Hematopoietic multipotent progenitor cell treated with erythropoietin and hydrocortisone succinate and interleukin-3 and kit ligand, for 17 days (in vitro differentiated cells): ENCODE data around the gene ADAMTS13.

ENCODE experiments used
- DNase-seq: peaks from one replicate; pipeline ENCODE4 v3.0.0-alpha.2; 2015; ENCODE audit warnings: low spot score

The ADAMTS13 gene

DNA sequence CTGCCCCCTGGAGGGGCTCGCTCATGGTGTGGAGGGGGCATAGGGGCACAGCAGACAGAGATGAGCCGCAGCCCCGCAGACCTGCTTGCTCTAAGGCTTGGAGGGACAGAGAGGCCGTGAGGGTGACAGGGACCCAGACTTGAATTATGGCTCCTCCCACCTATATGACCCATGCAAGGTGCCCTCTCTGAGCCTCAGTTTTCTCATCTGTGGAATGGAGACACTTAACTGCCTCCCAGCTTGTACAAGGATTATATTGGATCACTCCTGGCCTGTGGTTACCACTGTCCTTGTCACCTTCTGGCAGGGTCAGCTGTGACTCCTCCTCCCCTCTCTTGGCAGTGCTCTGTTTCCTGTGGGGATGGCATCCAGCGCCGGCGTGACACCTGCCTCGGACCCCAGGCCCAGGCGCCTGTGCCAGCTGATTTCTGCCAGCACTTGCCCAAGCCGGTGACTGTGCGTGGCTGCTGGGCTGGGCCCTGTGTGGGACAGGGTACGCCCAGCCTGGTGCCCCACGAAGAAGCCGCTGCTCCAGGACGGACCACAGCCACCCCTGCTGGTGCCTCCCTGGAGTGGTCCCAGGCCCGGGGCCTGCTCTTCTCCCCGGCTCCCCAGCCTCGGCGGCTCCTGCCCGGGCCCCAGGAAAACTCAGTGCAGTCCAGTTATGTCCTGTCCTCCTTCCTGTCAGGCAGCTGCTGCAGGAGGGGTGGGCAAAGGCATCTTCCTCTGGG is 32.9 kb downstream of the ADAMTS13 start:
- DNase-seq: no peak

- no peak for DNase-seq
These were observed 33.8 kb downstream of the ADAMTS13 start for GRCh38 chr9:133455936-133456335.

- no peak for DNase-seq
These were observed 34.2 kb downstream of the ADAMTS13 start for GRCh38 chr9:133456409-133456808.

GRCh38 chr9:133457233-133457632 is 35.1 kb downstream of the ADAMTS13 start:
- no peak for DNase-seq

- no peak for DNase-seq
These were observed 35.6 kb downstream of the ADAMTS13 start for GRCh38 chr9:133457748-133458147.

DNA sequence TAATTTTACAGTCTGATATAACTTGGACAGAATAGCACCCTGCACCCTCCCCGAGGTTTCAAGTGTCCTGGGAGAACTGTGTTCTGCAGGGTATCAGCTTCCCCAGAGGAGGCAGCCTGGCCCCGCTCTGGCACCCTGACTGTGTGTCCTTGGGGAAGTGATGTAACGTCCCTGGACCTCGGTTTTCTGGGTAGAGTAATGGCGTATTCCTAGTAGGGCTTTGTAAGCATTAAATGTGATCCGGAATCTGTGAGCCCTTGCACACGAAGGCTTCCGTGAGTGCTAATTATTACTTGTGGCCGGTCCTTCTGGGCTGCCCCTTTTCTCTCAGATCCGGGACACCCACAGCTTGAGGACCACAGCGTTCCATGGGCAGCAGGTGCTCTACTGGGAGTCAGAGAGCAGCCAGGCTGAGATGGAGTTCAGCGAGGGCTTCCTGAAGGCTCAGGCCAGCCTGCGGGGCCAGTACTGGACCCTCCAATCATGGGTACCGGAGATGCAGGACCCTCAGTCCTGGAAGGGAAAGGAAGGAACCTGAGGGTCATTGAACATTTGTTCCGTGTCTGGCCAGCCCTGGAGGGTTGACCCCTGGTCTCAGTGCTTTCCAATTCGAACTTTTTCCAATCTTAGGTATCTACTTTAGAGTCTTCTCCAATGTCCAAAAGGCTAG is 36.6 kb downstream of the ADAMTS13 start:
- no peak for DNase-seq

- DNase-seq: peak; percentile 86
These were observed 37.6 kb downstream of the ADAMTS13 start, which contains the start of gene CACFD1 for GRCh38 chr9:133459476-133460404. Gene CACFD1 (plus strand): TSS chr9:133459978. CDS start chr9:133460067, 89 bp downstream.

DNA sequence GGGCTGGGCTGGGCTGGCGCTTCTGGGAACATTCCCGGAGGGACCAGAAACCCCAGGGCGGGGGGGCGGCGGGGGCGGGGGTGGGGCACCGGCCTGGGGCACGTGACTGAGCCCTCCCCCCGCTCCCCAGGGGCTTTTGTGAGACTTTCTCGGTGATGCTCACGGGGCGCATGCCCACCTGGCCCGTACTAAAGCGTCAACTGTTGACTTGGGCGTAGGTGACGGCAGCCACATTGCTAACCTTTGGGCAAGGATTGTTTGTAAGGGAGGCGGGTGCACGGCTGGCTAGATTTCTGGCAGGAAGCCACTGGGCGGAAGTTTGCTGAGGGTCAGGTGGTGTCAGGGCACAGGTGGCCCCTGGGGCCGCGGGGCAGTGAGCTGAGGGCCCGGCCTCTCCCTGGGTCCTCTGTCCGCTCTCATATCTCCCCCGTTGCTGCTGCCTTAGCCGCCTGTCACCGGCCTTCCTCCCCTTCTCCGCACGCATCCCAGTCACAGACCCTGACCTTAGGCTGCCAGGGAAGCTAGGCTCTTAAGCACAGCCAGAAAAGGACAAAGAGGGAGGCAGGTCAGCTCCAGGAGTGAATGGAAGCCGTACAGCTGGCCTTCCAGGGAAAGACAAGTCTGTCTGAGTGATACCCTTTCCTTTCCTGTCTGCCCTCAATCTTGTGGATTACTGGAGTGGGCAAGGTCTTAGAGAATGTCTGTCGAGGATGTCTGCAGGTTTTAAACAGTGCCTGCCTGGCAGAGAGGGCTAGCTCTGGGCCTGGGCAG is 38.4 kb downstream of the ADAMTS13 start:
- DNase-seq: no peak

- no peak for DNase-seq
These were observed 39.8 kb downstream of the ADAMTS13 start for GRCh38 chr9:133461975-133462374.

DNA sequence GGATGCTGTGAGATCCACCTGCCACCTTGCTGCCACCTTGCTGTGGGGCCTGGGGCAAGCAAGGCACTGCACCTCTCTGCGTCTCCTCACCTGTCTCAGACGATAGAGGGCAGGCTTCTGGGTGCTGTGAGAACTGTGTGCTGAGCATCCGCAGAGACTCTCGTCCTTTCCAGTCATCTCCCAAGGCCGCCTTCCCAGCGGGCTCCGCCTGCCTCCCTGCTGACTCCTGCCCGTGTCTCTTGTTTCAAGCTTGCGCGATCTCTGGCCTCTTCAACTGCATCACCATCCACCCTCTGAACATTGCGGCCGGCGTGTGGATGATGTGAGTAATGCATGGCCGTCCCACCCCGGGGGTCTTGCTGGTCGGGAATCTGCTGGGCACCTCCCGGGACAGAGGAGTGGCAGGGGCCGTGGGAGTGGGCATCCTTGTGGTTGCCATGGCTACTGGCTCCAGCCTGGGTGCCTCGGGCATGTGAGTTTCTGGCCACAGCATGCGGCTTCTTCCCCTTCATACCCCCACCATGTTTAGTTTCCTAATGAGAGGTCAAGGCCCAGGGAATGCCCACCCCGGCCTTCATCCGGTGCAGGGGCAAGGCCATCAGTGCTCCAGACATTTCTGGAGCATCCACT is 41.2 kb downstream of the ADAMTS13 start:
- DNase-seq: no peak

- no peak for DNase-seq
These were observed 41.9 kb downstream of the ADAMTS13 start for GRCh38 chr9:133463864-133464615.

- no peak for DNase-seq
These were observed 42.5 kb downstream of the ADAMTS13 start for GRCh38 chr9:133464638-133465037.

GRCh38 chr9:133465984-133466383 is 43.8 kb downstream of the ADAMTS13 start:
- DNase-seq: no peak

- DNase-seq: no peak
These were observed 44.9 kb downstream of the ADAMTS13 start for GRCh38 chr9:133467101-133467500.

DNA sequence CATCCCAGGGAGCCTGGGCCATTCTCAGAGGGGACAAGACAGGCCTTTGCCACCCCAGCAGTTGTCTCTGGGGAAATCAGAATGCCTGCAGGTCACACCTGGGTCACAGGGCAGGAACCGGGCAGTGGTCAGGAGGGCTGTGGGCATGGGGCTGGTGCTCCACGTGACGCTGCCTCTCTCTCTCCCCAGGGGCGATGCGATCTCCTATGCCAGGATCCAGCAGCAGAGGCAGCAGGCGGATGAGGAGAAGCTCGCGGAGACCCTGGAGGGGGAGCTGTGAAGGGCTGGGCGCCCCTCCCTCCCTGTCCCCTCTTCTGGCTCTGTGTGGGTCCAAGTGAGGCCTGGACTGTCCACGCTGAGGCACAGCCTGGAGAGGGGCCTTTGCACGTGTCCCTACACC is 46.2 kb downstream of the ADAMTS13 start:
- DNase-seq: no peak

DNA sequence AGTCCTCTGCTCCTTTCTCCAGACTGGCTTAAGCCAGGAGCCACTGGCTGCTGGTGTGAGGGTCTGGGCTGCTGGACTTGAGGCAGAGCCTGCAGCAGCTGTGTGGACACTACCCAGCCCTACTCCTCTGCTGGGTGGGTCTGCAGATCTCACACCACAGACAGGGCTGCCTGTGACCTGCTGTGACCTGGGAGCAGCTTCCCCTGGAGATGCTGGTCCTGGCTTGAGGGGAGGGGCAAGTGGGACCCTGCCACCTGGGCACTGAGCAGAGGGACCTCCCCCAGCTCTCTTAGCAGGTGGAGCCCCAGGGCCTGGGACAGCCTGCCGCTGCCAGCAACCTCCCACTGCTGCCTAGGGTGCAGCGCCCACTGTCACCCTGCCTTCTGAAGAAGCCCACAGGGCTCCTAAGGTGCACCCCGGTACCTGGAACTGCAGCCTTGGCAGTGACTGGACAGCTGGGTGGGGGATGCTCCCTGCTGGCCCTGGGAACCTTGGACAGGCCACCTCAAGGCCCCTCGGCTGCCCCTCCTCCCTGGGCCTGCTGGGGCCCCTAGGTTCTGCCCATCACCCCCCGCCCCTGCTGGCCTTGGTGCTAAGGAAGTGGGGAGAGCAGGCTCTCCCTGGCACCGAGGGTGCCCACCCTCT is 46.7 kb downstream of the ADAMTS13 start:
- DNase-seq: no peak

DNA sequence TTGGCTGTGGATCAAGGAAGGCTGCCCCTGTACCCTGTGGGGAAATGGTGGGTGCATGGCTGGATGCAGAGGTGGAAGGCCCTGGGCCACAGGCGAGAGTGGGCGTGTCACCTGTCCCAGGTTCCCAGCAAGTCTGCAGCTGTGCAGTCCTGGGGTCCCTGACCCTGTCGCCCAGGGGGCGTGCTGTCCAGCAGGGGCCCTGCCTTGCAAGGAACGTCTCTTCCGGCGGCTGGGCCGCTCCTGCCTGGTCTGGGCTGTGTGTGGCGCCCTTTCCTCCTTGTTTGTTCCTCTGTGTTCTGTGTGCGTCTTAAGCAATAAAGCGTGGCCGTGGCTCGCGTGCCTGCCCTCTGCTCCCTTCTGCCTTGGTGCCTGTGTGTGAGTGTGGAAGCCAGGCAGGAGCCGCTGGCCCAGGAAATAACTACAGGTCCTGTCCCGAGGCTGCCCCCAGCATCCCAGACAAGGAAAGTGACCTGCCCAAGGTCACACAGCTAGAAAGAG is 48.3 kb downstream of the ADAMTS13 start:
- no peak for DNase-seq

GRCh38 chr9:133470988-133471387 is 48.8 kb downstream of the ADAMTS13 start:
- DNase-seq: no peak

- DNase-seq: no peak
These were observed 49.5 kb downstream of the ADAMTS13 start for GRCh38 chr9:133471551-133472276.
